Measurements from ENCODE around the gene TRAPPC10.

Gene TRAPPC10

GRCh38 chr21:43994646-43995045 lies 17.5 kb upstream of the TRAPPC10 start:
- H3K4me1 ChIP-seq (ENCODE audit: insufficient read depth, insufficient read length) = peaks cover 5% of the 10 kb centered on the region
- H3K36me3 ChIP-seq (ENCODE audit: insufficient read depth, insufficient read length, low read length) = no peaks in the 10 kb centered on the region
- H3K27me3 ChIP-seq (ENCODE audit: insufficient read depth, insufficient read length) = no peaks in the 10 kb centered on the region
- peaks cover 9% of the 10 kb centered on the region; the same call in 1 of the 2 replicates for H3K9me3 ChIP-seq (ENCODE audit: insufficient read depth, low read length)
- TF ChIP-seq YY1 (IDR thresholded peaks at IDR 0.05; ENCODE audit: insufficient read depth, insufficient read length) (no peak), ZNF274 (IDR thresholded peaks at IDR 0.05; ENCODE audit: low read depth, low read length) (no peak), SUZ12 (IDR thresholded peaks at IDR 0.05; ENCODE audit: extremely low read depth, insufficient read depth, insufficient read length) (no peak)
- no peak overlapping the region for H3K4me3 ChIP-seq (ENCODE audit: insufficient read length, low read depth)
- no peak overlapping the region for H3K9ac ChIP-seq (ENCODE audit: insufficient read length, low read depth)
- DNase-seq (ENCODE audit: low read depth, low spot score) = no peak

- Histone ChIP-seq H3K4me3 (ENCODE audit: insufficient read length, low read depth) (no peak overlapping the region), H3K36me3 (ENCODE audit: insufficient read depth, insufficient read length, low read length) (no peaks in the 10 kb centered on the region), H3K4me1 (ENCODE audit: insufficient read depth, insufficient read length) (peaks cover 5% of the 10 kb centered on the region), H3K9ac (ENCODE audit: insufficient read length, low read depth) (no peak overlapping the region), H3K9me3 (ENCODE audit: insufficient read depth, low read length) (peaks cover 9% of the 10 kb centered on the region; the same call in 1 of the 2 replicates), H3K27me3 (ENCODE audit: insufficient read depth, insufficient read length) (no peaks in the 10 kb centered on the region)
- no peak for TF ChIP-seq SUZ12 (IDR thresholded peaks at IDR 0.05; ENCODE audit: extremely low read depth, insufficient read depth, insufficient read length)
- no peak for DNase-seq (ENCODE audit: low read depth, low spot score)
Measured at GRCh38 chr21:43995521-43996105, 16.5 kb upstream of the TRAPPC10 start.

GRCh38 chr21:43997766-43998742 lies 14.1 kb upstream of the TRAPPC10 start:
- Histone ChIP-seq H3K4me1 (ENCODE audit: insufficient read depth, insufficient read length) (peaks cover 5% of the 10 kb centered on the region), H3K27me3 (ENCODE audit: insufficient read depth, insufficient read length) (no peaks in the 10 kb centered on the region), H3K9me3 (ENCODE audit: insufficient read depth, low read length) (peaks cover 9% of the 10 kb centered on the region; the same call in 1 of the 2 replicates)

GRCh38 chr21:44000360-44000759 lies 11.7 kb upstream of the TRAPPC10 start:
- Histone ChIP-seq H3K4me1 (ENCODE audit: insufficient read depth, insufficient read length) (no peaks in the 10 kb centered on the region), H3K27me3 (ENCODE audit: insufficient read depth, insufficient read length) (no peaks in the 10 kb centered on the region), H3K9me3 (ENCODE audit: insufficient read depth, low read length) (peaks cover 9% of the 10 kb centered on the region; the same call in 1 of the 2 replicates), H3K4me3 (ENCODE audit: insufficient read length, low read depth) (no peak overlapping the region), H3K9ac (ENCODE audit: insufficient read length, low read depth) (no peak overlapping the region), H3K36me3 (ENCODE audit: insufficient read depth, insufficient read length, low read length) (no peaks in the 10 kb centered on the region)
- no peak for DNase-seq (ENCODE audit: low read depth, low spot score)
- TF ChIP-seq ZNF274 (IDR thresholded peaks at IDR 0.05; ENCODE audit: low read depth, low read length) = no peak
- no peak for TF ChIP-seq SUZ12 (IDR thresholded peaks at IDR 0.05; ENCODE audit: extremely low read depth, insufficient read depth, insufficient read length)
- no peak for TF ChIP-seq YY1 (IDR thresholded peaks at IDR 0.05; ENCODE audit: insufficient read depth, insufficient read length)

More at GRCh38 chr21:43997766-43998742, 14.1 kb upstream of the TRAPPC10 start:
- no peak for DNase-seq (ENCODE audit: low read depth, low spot score)
- no peak for TF ChIP-seq ZNF274 (IDR thresholded peaks at IDR 0.05; ENCODE audit: low read depth, low read length)
- TF ChIP-seq SUZ12 (IDR thresholded peaks at IDR 0.05; ENCODE audit: extremely low read depth, insufficient read depth, insufficient read length) = no peak
- no peak for TF ChIP-seq YY1 (IDR thresholded peaks at IDR 0.05; ENCODE audit: insufficient read depth, insufficient read length)
- no peaks in the 10 kb centered on the region for H3K36me3 ChIP-seq (ENCODE audit: insufficient read depth, insufficient read length, low read length)
- H3K4me3 ChIP-seq (ENCODE audit: insufficient read length, low read depth) = no peak overlapping the region
- no peak overlapping the region for H3K9ac ChIP-seq (ENCODE audit: insufficient read length, low read depth)

- Histone ChIP-seq H3K9me3 (ENCODE audit: insufficient read depth, low read length) (no peaks in the 10 kb centered on the region), H3K4me1 (ENCODE audit: insufficient read depth, insufficient read length) (peaks cover 3% of the 10 kb centered on the region), H3K27me3 (ENCODE audit: insufficient read depth, insufficient read length) (no peaks in the 10 kb centered on the region), H3K9ac (ENCODE audit: insufficient read length, low read depth) (no peak overlapping the region), H3K4me3 (ENCODE audit: insufficient read length, low read depth) (no peak overlapping the region), H3K36me3 (ENCODE audit: insufficient read depth, insufficient read length, low read length) (no peaks in the 10 kb centered on the region)
- DNase-seq (ENCODE audit: low read depth, low spot score) = no peak
- TF ChIP-seq YY1 (IDR thresholded peaks at IDR 0.05; ENCODE audit: insufficient read depth, insufficient read length) (no peak), ZNF274 (IDR thresholded peaks at IDR 0.05; ENCODE audit: low read depth, low read length) (no peak), SUZ12 (IDR thresholded peaks at IDR 0.05; ENCODE audit: extremely low read depth, insufficient read depth, insufficient read length) (no peak)
Measured at GRCh38 chr21:44002511-44002910, 9.6 kb upstream of the TRAPPC10 start.

GRCh38 chr21:44003307-44003966 lies 8.7 kb upstream of the TRAPPC10 start:
- TF ChIP-seq SUZ12 (IDR thresholded peaks at IDR 0.05; ENCODE audit: extremely low read depth, insufficient read depth, insufficient read length) (no peak), ZNF274 (IDR thresholded peaks at IDR 0.05; ENCODE audit: low read depth, low read length) (no peak), YY1 (IDR thresholded peaks at IDR 0.05; ENCODE audit: insufficient read depth, insufficient read length) (no peak)
- H3K36me3 ChIP-seq (ENCODE audit: insufficient read depth, insufficient read length, low read length) = no peaks in the 10 kb centered on the region
- no peaks in the 10 kb centered on the region for H3K27me3 ChIP-seq (ENCODE audit: insufficient read depth, insufficient read length)
- H3K9ac ChIP-seq (ENCODE audit: insufficient read length, low read depth) = no peak overlapping the region
- H3K9me3 ChIP-seq (ENCODE audit: insufficient read depth, low read length) = no peaks in the 10 kb centered on the region
- no peak for DNase-seq (ENCODE audit: low read depth, low spot score)
- peaks cover 3% of the 10 kb centered on the region for H3K4me1 ChIP-seq (ENCODE audit: insufficient read depth, insufficient read length)
- H3K4me3 ChIP-seq (ENCODE audit: insufficient read length, low read depth) = no peak overlapping the region

GRCh38 chr21:44005071-44005470 lies 7.0 kb upstream of the TRAPPC10 start:
- Histone ChIP-seq H3K27me3 (ENCODE audit: insufficient read depth, insufficient read length) (no peaks in the 10 kb centered on the region), H3K4me3 (ENCODE audit: insufficient read length, low read depth) (no peak overlapping the region), H3K36me3 (ENCODE audit: insufficient read depth, insufficient read length, low read length) (no peaks in the 10 kb centered on the region), H3K9me3 (ENCODE audit: insufficient read depth, low read length) (no peaks in the 10 kb centered on the region), H3K4me1 (ENCODE audit: insufficient read depth, insufficient read length) (peaks cover 6% of the 10 kb centered on the region), H3K9ac (ENCODE audit: insufficient read length, low read depth) (no peak overlapping the region)
- no peak for TF ChIP-seq SUZ12 (IDR thresholded peaks at IDR 0.05; ENCODE audit: extremely low read depth, insufficient read depth, insufficient read length)
- no peak for TF ChIP-seq YY1 (IDR thresholded peaks at IDR 0.05; ENCODE audit: insufficient read depth, insufficient read length)
- TF ChIP-seq ZNF274 (IDR thresholded peaks at IDR 0.05; ENCODE audit: low read depth, low read length) = no peak
- no peak for DNase-seq (ENCODE audit: low read depth, low spot score)

All from NT2/D1 (cell line).